HL-60 (cell line): ENCODE results near the gene LARGE2.

ENCODE experiments used
- DNase-seq, 2 experiments: peaks; one replicate each; pipeline ENCODE4 v3.0.0-alpha.2; 2010 to 2020; ENCODE audit warnings: low read depth in 1 of 2, low spot score in 1 of 2
- H3K27ac ChIP-seq: fragments of 250-450 bp; sonication (Bioruptor Pico); replicated peaks from 2 replicates; pipeline ENCODE4 v1.5.1; 2020; ENCODE audit warnings: mild to moderate bottlenecking, moderate library complexity
- H3K27me3 ChIP-seq: fragments of 250-450 bp; sonication (Bioruptor Pico); 2 replicates; pipeline ENCODE4 v1.5.1; 2021; ENCODE audit warnings: mild to moderate bottlenecking, moderate library complexity; ENCODE audit not compliant: insufficient read depth, poor library complexity, severe bottlenecking
- H3K4me3 ChIP-seq: replicated peaks from 2 replicates; pipeline ENCODE4 v1.5.1; 2011; ENCODE audit warnings: mild to moderate bottlenecking, control low read depth, low read length; ENCODE audit not compliant: insufficient read depth
- GABPA ChIP-seq: IDR thresholded peaks from 2 replicates; pipeline ENCODE4 v1.6.1; 2012; ENCODE audit warnings: low read depth
- POLR2AphosphoS5 ChIP-seq: IDR thresholded peaks from 2 replicates; pipeline ENCODE4 v1.6.1; 2012; ENCODE audit warnings: low read depth
- REST ChIP-seq: IDR thresholded peaks from 2 replicates; pipeline ENCODE4 v1.6.1; 2012; ENCODE audit warnings: low read depth; ENCODE audit not compliant: insufficient replicate concordance
- SPI1 ChIP-seq: IDR thresholded peaks from 2 replicates; pipeline ENCODE4 v1.6.1; 2012; ENCODE audit warnings: low read depth, mild to moderate bottlenecking, borderline replicate concordance
- TF ChIP-seq, protein P1 (sequence below): IDR thresholded peaks from one replicate; pipeline ENCODE4 v1.5.1; 2011; ENCODE audit warnings: low read length, control low read depth, inconsistent platforms; ENCODE audit not compliant: insufficient read depth

Gene LARGE2

GRCh38 chr11:45945397-45945999, 23.0 kb downstream of the LARGE2 start:
- DNase-seq: no peak
- Histone ChIP-seq H3K4me3 (no peak overlapping the region), H3K27me3 (no peaks in the 10 kb centered on the region), H3K27ac (no peak overlapping the region)
- TF ChIP-seq SPI1 (no peak), REST (no peak), POLR2AphosphoS5 (no peak), GABPA (no peak)
- TF ChIP-seq, protein P1, sequence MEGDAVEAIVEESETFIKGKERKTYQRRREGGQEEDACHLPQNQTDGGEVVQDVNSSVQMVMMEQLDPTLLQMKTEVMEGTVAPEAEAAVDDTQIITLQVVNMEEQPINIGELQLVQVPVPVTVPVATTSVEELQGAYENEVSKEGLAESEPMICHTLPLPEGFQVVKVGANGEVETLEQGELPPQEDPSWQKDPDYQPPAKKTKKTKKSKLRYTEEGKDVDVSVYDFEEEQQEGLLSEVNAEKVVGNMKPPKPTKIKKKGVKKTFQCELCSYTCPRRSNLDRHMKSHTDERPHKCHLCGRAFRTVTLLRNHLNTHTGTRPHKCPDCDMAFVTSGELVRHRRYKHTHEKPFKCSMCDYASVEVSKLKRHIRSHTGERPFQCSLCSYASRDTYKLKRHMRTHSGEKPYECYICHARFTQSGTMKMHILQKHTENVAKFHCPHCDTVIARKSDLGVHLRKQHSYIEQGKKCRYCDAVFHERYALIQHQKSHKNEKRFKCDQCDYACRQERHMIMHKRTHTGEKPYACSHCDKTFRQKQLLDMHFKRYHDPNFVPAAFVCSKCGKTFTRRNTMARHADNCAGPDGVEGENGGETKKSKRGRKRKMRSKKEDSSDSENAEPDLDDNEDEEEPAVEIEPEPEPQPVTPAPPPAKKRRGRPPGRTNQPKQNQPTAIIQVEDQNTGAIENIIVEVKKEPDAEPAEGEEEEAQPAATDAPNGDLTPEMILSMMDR: no peak

DNA sequence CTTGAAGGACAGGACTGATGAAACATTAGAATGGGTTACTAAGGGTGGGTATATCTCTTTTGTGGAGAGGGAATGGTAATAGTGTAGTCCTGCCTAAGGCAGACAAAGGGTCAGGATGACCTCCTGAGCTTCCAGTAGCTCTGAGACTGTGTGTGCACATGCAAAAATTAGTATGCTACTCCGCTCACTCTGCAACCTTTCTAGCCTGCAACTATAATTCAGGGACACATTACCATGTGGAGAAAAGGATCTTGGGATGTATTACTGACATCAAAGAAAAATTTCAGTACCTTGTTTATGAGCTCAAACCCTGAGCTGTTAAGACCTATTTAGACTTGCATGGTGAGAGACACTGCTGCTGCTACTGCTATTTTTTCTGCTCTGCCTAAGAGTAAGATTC, 25.4 kb downstream of the LARGE2 start:
- no peak for DNase-seq
- Histone ChIP-seq H3K4me3 (no peak overlapping the region), H3K27ac (no peak overlapping the region), H3K27me3 (no peaks in the 10 kb centered on the region)
- TF ChIP-seq SPI1 (no peak), REST (no peak), POLR2AphosphoS5 (no peak), GABPA (no peak)
- TF ChIP-seq, protein P1: no peak

- no peaks in the 10 kb centered on the region for H3K27me3 ChIP-seq
- DNase-seq: no peak
- H3K4me3 ChIP-seq: no peak overlapping the region
- H3K27ac ChIP-seq: no peak overlapping the region
- TF ChIP-seq REST: no peak
- TF ChIP-seq, protein P1: no peak
- no peak for TF ChIP-seq SPI1
- TF ChIP-seq GABPA: no peak
- TF ChIP-seq POLR2AphosphoS5: no peak
Observed at GRCh38 chr11:45948356-45948755, 25.9 kb downstream of the LARGE2 start.
